Naive B cell (primary cell): ENCODE data around the gene SELENOO. TPM values are rescaled to one million over a fixed set of nuclear protein-coding genes. Genes with fewer than 3 reads are reported as not detected.
A peak's percentile ranks its signal among the peaks of the same experiment; 100 is the strongest.

ENCODE experiments used
- ATAC-seq, 2 donors: fragments of 150-1000 bp; cut with Tn5 transposase; 2 replicates each; pipeline ENCODE4 v1.10.0; 2021; ENCODE audit warnings: low read depth in 2 of 2, mild to moderate bottlenecking in 2 of 2, moderate library complexity in 2 of 2
- DNase-seq: peaks from one replicate; pipeline ENCODE4 v3.0.0; 2022
- H3K27ac Mint-ChIP-seq, 6 donors: one replicate each; pipeline ENCODE4 v1.8.0; 2020 to 2022; ENCODE audit warnings: mild to moderate bottlenecking in 6 of 6, mixed read lengths in 6 of 6, moderate library complexity in 5 of 6, inconsistent platforms in 2 of 6
- H3K27me3 Mint-ChIP-seq, 3 donors: one replicate each; pipeline ENCODE4 v1.8.0; 2021 to 2022; ENCODE audit warnings: mixed read lengths in 3 of 3, mild to moderate bottlenecking in 1 of 3
- H3K36me3 Mint-ChIP-seq, 2 donors: one replicate each; pipeline ENCODE4 v1.8.0; 2020 to 2022; ENCODE audit warnings: mixed read lengths in 2 of 2, inconsistent platforms in 1 of 2, mild to moderate bottlenecking in 1 of 2
- H3K4me1 Mint-ChIP-seq, 3 donors: one replicate each; pipeline ENCODE4 v1.8.0; 2020 to 2022; ENCODE audit warnings: mixed read lengths in 3 of 3, inconsistent platforms in 1 of 3, mild to moderate bottlenecking in 1 of 3, moderate library complexity in 1 of 3
- H3K4me3 Mint-ChIP-seq, 8 donors: one replicate each; pipeline ENCODE4 v1.8.0; 2020 to 2022; ENCODE audit warnings: mild to moderate bottlenecking in 8 of 8, mixed read lengths in 8 of 8, moderate library complexity in 8 of 8, inconsistent platforms in 2 of 8
- H3K9me3 Mint-ChIP-seq, 7 donors: one replicate each; pipeline ENCODE4 v1.8.0; 2020 to 2022; ENCODE audit warnings: mixed read lengths in 7 of 7, mild to moderate bottlenecking in 5 of 7, inconsistent platforms in 2 of 7, moderate library complexity in 1 of 7
- polyA plus RNA-seq, 6 donors: library from polyadenylated mRNA; unstranded; fragments of 300-500 nt; fragmentation: Illumina TruSeq; gene quantifications; one replicate each; pipeline ENCODE4 v1.2.3, GENCODE V29; 2021; ENCODE audit warnings: low read depth in 6 of 6

Gene SELENOO
- polyA plus RNA-seq, 6 donors from 2014 or later: 2.9 to 6.8 (median 5.2) TPM

DNA sequence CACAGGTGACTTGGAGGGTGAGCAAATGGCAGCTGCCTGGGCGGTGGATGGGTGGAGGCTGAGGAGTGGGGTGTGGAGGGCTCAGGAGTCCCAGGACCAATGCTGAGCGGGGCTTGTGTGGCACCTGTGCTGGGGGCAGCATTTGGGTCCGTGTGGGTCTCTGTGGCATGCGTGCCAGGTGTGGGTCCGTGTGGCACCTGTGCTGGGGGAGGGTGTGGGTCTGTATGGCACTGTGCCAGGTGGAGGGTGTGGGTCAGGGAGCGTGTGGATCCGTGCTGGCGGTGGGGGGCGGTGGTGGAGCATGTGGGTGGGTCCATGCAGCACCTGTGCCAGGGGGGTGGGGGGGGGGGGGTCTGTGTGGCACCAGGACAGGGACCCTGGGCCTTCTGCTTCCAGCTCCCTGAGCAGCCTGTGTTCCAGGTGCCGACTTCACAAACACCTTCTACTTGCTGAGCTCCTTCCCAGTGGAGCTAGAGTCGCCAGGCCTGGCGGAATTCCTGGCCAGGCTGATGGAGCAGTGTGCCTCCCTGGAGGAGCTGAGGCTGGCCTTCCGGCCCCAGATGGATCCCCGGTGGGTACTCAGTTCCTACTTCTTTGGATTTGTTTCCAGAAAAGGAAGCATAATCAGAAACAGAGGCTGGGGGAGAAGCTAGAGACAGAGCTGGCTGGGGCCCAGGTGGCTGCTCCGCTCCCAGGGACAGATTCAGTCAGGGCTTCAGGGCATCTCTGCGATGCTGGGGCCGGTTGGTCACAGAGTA lies 14.7 kb downstream of the SELENOO start:
- Mint-ChIP-seq H3K4me1 (peaks cover 12 to 25% (median 19%) of the 10 kb centered on the region in 3 donors), H3K27ac (peak overlapping the region in 4 of 6 donors; percentile 39 to 75 (median 58)), H3K9me3 (no peaks in the 10 kb centered on the region), H3K36me3 (peaks cover 0 to 22% of the 10 kb centered on the region in 2 donors), H3K4me3 (peak overlapping the region in 1 of 8 donors; percentile 51), H3K27me3 (no peaks in the 10 kb centered on the region)
- ATAC-seq (no peak), DNase-seq (no peak)

DNA sequence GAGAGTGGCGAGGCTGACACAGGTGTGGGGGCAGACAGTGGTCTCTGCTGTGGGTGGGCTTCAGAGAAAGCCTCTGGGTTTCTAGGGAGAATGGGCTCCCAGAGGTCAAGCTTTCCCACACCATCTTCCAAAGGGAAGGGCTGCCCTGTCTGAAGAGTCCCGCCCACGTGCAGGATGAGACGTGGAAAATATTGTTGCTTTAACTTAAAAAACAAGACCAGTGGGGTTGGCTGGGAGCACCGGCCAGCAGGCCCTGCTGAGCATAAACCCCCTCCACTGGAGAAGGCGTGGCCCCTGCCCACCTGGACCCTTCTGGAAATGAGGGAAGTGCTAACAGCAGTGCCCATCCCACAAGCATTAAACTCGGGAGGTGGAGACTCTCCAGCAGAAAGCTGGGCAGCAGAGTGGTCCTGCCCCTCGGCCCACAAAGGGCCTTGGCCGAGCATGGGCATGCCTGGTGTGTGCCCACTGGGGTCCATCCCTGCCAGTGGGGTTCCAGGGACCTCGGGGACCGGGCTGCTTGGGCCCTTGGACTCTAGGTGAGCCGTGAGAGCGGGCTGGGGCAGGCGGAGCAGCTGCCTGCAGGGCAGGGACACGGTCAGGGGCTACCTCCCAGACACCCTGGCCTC lies 15.4 kb downstream of the SELENOO start:
- ATAC-seq (no peak), DNase-seq (no peak)
- Mint-ChIP-seq H3K9me3 (no peaks in the 10 kb centered on the region), H3K27me3 (no peaks in the 10 kb centered on the region), H3K4me1 (peaks cover 12 to 25% (median 19%) of the 10 kb centered on the region in 3 donors), H3K36me3 (peaks cover 0 to 22% of the 10 kb centered on the region in 2 donors), H3K4me3 (peak overlapping the region in 1 of 8 donors; percentile 51), H3K27ac (peak overlapping the region in 4 of 6 donors; percentile 39 to 75 (median 48))

DNA sequence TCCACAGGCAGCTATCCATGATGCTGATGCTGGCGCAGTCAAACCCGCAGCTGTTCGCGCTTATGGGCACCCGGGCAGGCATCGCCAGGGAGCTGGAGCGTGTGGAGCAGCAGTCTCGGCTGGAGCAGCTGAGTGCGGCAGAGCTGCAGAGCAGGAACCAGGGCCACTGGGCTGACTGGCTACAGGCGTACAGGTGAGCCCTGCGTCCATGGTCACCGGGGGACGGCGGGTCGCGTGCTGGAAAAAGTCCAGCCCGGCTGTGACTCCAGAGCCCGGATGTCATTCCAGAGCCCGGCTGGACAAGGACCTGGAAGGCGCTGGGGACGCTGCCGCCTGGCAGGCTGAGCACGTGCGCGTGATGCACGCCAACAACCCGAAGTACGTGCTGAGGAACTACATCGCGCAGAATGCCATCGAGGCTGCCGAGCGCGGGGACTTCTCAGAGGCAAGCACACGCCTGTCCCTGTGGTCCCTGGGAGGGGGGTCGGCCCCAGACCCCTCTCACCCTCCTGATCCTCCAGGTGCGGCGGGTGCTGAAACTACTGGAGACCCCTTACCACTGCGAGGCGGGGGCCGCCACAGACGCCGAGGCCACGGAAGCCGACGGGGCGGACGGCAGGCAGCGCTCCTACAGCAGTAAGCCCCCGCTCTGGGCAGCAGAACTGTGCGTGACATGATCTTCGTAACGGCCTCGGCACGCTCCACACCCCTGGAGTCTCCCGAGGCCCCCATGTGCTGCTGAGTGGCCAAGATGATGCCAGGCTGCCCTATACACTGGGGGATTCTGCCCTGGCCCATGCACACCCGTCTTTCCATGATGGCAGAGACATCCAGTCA lies 16.1 kb downstream of the SELENOO start:
- peak overlapping the region in 1 of 8 donors; percentile 65 for H3K4me3 Mint-ChIP-seq
- DNase-seq: no peak
- no peaks in the 10 kb centered on the region for H3K27me3 Mint-ChIP-seq
- H3K36me3 Mint-ChIP-seq: peaks cover 0 to 22% of the 10 kb centered on the region in 2 donors
- ATAC-seq: no peak
- H3K4me1 Mint-ChIP-seq: peaks cover 12 to 25% (median 19%) of the 10 kb centered on the region in 3 donors
- H3K27ac Mint-ChIP-seq: no peak overlapping the region
- no peaks in the 10 kb centered on the region for H3K9me3 Mint-ChIP-seq

DNA sequence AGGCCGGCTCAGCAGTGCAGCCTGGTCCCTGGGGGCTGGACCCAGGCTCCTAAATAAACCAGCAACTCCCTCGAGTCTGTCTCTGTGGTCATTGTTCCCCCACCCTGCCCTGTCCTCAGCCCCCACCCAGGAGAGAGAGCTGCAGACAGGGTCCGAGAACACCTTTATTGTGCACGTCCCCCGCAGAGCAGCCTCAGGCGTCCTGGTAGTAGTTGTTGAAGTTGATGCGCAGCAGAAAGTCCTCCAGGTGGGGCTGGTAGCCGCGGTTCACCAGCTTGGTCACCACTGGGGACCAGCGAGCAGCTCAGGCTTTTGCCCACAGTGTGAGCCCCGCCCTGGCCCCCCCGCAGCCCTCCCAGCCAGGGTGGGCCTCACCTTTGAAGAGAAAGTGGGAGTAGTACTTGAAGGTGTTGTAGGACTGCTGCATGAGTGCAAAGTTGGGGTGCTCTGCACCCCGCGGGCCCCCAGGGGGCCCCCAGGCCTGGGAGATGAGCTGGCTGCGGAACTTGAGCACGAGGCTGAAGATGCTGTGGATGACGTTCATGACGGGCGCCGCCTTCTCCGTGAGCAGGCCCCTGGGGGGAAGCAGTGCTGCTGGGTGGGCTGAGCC lies 16.8 kb downstream of the SELENOO start:
- H3K4me3 Mint-ChIP-seq: peak overlapping the region in 1 of 8 donors; percentile 65
- peaks cover 9 to 23% (median 17%) of the 10 kb centered on the region in 3 donors for H3K4me1 Mint-ChIP-seq
- peak; percentile 23 to 29 for ATAC-seq
- no peak for DNase-seq
- H3K9me3 Mint-ChIP-seq: no peaks in the 10 kb centered on the region
- peaks cover 0 to 19% of the 10 kb centered on the region in 2 donors for H3K36me3 Mint-ChIP-seq
- H3K27me3 Mint-ChIP-seq: no peaks in the 10 kb centered on the region
- no peak overlapping the region for H3K27ac Mint-ChIP-seq

DNA sequence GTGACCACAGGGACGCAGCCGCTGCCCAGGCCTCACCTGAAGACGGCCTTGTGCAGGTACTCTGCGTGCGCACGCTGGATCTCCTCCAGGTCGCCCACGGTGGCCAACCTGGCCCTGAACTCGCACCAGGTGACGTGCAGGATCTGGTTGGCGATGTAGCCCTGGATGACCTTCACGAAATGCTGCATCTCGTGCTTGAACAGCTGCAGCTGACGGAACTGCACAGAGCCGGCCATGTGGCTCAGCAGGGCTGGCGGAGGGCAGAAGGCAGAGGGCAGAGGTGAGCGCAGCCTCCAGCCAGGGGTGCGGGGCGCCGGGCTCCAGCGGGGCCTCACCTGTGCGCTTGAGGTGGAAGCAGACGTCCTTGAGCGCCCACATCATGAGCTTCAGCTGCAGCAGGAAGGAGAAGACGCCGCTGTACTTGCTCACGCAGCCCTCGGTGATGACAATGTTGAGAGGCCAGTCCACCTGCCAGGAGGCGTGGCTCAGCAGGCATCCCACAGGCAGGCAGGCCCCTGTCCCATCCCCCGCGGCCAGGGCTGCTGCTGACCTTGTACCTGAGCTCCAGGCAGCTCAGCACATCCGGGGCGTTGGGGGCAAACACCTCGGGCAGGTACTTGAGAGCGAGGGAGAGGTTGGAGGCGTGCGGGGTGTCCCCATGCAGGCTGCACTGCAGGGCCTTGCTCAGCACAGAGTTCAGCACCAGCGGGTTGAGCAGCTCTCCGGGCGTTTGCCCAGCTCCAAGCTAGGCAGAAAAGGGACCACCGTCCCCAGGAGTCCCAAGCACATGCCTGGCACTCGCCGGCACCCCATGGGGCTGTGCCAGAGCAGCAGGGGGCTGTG lies 17.6 kb downstream of the SELENOO start:
- Mint-ChIP-seq H3K36me3 (peaks cover 0 to 12% of the 10 kb centered on the region in 2 donors), H3K9me3 (no peaks in the 10 kb centered on the region), H3K27ac (peak overlapping the region in 1 of 6 donors; percentile 7), H3K4me1 (peaks cover 6 to 15% (median 12%) of the 10 kb centered on the region in 3 donors), H3K4me3 (no peak overlapping the region), H3K27me3 (no peaks in the 10 kb centered on the region)
- DNase-seq (no peak), ATAC-seq (peak in 1 of 2 donors; percentile 19)

DNA sequence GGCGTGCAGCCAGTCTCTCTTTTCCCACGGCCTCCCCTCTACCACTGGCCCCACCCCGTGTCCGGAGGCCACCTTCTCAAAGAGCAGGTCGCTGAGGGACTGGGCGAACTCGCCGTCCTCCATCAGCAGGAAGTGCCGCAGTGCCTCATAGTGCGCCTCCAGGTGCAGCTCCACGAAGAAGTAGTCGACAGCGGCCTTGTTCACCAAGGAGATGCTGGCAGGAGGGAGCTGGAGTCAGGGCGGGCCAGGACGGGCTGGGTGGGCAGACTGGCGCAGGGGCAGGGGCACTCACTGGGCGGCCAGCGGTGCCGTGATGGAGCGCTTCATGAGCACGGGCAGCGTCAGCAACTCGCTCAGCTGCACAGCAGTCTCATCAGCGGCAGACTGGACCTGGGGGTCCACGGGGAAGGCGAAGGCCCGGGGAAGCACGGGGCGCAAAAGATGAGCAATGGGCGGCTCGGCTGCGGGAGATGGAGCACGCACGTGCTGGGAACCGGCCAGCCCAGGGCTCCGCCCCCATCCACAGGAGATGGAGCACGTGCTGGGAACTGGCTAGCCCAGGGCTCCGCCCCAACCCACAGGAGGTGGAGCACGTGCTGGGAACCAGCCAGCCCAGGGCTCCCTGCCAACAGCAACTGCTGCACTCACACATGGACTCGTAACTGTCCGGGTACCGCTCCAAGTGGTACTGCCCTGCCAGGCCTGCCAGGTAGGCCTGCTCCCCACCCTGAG lies 18.4 kb downstream of the SELENOO start:
- H3K36me3 Mint-ChIP-seq: peaks cover 0 to 8% of the 10 kb centered on the region in 2 donors
- no peak for ATAC-seq

DNA sequence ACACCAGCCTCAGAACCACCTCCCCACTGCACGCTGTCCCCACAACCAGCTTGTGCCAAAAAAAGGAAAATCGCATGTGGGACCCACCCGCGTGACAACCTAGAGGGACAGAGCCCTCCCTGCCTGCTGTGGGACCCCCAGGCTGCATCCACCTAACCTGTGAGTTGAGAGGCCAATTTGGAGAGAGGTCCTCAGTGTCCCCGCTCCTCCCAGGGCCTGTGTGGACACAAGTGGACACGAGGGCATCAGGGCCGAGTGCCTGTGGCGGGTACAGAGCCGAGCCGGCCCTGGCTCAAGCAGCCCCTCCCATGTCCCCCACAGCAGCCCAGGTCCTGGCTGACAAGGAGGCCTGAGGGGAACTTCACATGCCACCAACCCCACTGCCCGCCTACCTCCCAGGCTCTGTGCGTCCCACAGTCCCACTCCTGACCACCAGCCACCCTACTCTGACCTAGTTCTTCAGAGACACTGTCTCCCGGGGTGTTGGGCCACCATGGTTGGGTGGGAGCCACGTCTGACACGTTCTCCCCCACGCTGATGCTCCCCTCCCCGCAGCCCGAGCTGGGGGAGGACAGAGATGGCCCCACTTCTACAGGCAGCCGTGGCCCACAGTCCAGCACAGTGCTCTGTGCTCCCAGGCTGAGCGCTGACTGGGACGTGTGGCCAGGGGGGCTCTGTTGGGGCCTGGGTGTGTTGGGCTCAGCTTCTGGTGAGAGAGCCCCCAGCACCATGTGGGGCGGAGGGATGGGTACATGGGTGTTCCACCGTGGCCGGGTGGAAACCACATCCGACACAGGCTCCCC lies 19.2 kb downstream of the SELENOO start:
- Mint-ChIP-seq H3K4me3 (no peak overlapping the region), H3K36me3 (peaks cover 0 to 3% of the 10 kb centered on the region in 2 donors), H3K27me3 (no peaks in the 10 kb centered on the region), H3K27ac (peak overlapping the region in 3 of 6 donors; percentile 54 to 71 (median 68)), H3K4me1 (peaks cover 3 to 11% (median 5%) of the 10 kb centered on the region in 3 donors), H3K9me3 (no peaks in the 10 kb centered on the region)
- DNase-seq (no peak), ATAC-seq (no peak)

More for the DNA sequence above, 18.4 kb downstream of the SELENOO start:
- H3K27me3 Mint-ChIP-seq: no peaks in the 10 kb centered on the region
- no peak overlapping the region for H3K4me3 Mint-ChIP-seq
- DNase-seq: no peak
- H3K4me1 Mint-ChIP-seq: peaks cover 6 to 15% (median 9%) of the 10 kb centered on the region in 3 donors
- H3K9me3 Mint-ChIP-seq: no peaks in the 10 kb centered on the region
- H3K27ac Mint-ChIP-seq: peak overlapping the region in 1 of 6 donors; percentile 68

DNA sequence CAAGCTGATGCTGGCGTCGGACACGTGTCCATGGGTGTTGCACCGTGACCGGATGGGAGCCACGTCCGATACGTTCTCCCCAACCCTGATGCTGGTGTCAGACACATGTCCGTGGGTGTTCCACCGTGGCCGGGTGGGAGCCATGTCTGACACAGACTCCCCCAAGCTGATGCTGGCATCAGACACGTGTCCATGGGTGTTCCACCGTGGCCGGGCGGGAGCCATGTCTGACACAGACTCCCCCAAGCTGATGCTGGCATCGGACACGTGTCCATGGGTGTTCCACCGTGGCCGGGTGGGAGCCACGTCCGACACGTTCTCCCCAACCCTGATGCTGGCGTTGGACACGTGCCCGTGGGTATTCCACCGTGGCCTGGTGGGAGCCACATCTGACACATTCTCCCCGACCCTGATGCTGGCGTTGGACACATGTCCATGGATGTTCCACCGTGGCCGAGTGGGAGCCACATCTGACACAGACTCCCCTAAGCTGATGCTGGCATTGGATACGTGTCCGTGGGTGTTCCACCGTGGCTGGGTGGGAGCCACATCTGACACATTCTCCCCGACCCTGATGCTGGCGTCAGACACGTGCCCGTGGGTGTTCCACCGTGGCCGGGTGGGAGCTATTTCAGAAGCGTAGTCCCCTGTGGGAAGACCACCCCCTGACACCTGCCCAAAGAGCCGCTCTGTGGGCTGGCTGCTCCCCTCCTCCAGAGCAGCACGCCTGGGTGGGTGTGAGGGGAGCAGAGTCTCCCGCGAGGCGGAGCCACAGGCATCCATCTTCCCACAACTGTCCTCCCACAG lies 20.0 kb downstream of the SELENOO start:
- Mint-ChIP-seq H3K27me3 (no peaks in the 10 kb centered on the region), H3K27ac (peak overlapping the region in 1 of 6 donors; percentile 31), H3K4me3 (no peak overlapping the region)

DNA sequence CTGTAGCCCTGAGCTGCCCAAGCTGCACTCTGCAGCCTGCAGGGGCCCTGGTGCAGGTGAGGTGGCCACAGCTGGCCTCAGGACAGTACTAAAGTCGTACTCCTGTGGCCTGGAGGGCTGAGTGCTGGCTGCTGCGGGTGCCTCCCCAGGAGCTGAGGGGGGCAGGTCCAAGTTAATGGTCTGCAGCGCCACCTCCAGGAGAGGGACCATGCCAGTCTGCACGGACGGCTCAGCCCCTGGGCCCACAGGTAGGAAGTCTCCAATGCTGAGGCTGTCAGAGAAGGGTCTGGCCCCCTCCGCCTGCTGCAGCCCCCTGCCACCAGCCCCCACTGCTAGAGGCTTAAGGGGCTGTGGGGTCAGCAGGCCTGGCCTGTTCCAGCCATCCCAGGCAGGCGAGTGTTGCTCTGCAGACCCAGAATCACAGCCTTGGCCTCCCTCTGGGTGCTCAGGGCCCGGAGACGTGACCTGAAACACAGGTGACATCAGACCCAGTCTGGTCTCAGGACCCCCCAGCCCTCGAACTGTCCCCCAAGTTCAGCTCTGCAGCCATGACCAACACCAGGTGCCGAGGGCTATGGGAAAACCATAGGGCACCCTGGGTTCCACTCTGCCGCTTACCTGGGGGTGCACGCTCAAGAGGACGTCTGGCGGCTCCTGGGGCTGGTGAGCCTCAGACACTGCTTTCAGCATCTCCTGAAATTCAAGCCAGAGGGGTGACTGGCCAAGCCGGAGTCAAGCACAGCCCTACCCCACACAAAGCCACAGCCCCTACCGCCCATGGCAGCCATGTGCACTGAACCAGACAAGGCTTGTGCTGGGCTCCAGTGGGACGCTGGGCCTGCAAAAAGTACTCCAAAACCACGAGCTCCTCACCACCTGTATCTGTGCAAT lies 20.8 kb downstream of the SELENOO start:
- ATAC-seq (peak in 1 of 2 donors; percentile 23), DNase-seq (no peak)
- Mint-ChIP-seq H3K36me3 (no peaks in the 10 kb centered on the region), H3K9me3 (no peaks in the 10 kb centered on the region), H3K27ac (peak overlapping the region in 1 of 6 donors; percentile 31), H3K4me3 (no peak overlapping the region), H3K27me3 (no peaks in the 10 kb centered on the region), H3K4me1 (peaks cover 0 to 8% (median 3%) of the 10 kb centered on the region in 3 donors)

More for the DNA sequence above, 20.0 kb downstream of the SELENOO start:
- ATAC-seq (no peak), DNase-seq (no peak)
- no peaks in the 10 kb centered on the region for H3K9me3 Mint-ChIP-seq
- H3K36me3 Mint-ChIP-seq: no peaks in the 10 kb centered on the region
- peaks cover 0 to 8% (median 3%) of the 10 kb centered on the region in 3 donors for H3K4me1 Mint-ChIP-seq

DNA sequence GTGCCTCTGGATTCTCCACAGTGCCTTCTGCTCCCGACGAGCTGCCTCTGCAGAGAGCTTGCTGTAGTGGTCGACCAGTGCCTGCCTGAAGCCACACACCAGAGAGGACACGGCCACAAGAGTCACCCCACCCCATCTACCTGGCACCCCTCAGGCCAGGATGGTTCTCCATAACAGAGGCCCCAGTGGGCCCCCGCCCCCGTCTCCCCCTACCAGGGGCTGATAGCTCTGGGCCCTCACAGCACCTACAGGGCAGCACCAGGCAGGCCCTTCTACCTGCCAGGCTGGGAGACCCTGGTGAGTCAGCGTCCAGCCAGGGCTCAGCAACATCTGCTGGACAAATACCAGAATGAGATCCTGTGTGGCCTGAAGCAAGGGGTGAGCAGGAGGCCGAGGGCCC lies 21.7 kb downstream of the SELENOO start:
- Mint-ChIP-seq H3K27ac (no peak overlapping the region), H3K9me3 (no peaks in the 10 kb centered on the region), H3K4me1 (peaks cover under 1 to 10% (median 4%) of the 10 kb centered on the region in 3 donors), H3K4me3 (no peak overlapping the region), H3K36me3 (no peaks in the 10 kb centered on the region), H3K27me3 (no peaks in the 10 kb centered on the region)
- DNase-seq (no peak), ATAC-seq (no peak)
